8988T (cell line): ENCODE measurements around the gene HES3.

Source experiments
- DNase-seq: peaks from one replicate; pipeline ENCODE4 v3.0.0; 2011

HES3 gene

GRCh38 chr1:6281511-6282402 is 37.8 kb downstream of the HES3 start:
- no peak for DNase-seq

DNA sequence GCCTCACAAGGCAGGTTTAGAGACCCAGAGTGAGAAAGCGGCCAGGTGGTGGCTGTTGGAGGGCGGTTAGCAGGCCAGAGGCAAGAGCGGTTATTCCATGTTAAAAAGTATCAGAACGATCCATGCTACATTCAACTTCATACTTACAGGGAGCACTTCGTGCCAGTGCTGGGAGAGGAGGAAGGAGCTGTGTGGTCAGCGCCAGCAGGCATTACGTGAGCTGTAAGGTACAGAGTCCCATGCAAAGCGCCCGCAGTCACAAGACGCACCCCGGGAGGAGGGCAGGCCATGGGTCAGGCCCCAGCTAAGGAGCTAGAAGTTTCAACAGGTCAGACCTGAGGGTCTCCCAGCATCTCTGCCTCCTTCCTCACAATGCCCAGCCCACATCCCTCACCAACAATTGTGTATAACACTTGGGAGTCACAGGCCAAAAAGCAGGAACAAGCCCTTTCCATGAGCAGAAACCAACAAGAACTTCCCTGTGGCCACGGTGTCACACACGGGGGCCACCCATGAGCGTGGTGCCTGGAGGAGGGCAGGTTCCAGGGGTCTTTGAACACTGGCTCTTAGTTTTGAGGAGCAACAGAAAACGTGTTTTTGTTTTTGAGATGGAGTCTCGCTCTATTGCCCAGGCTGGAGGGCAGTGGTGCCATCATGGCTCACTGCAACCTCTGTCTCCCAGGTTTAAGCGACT is 38.7 kb downstream of the HES3 start:
- DNase-seq: no peak

GRCh38 chr1:6285336-6285735 is 41.4 kb downstream of the HES3 start:
- no peak for DNase-seq

- no peak for DNase-seq
Observed at GRCh38 chr1:6286266-6286665, 42.3 kb downstream of the HES3 start.

DNA sequence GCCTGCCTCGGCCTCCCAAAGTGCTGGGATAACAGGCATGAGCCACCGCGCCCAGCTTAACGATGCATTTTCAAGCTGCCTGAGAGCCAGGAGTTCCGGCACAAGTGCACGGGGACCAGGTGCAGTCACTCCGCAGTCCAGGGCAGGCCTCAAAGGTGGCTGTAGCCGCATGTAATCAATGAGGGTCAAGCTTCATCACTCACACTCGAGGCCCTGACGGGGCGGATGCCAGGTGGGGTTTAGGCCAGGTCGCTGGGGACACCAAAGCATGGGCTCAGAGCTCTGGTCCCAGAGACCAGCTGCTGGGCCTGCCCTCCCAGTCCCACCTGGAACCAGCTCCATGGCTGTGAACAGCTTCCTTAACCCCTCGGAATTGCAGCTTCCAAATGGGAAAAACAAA is 43.0 kb downstream of the HES3 start:
- no peak for DNase-seq

DNA sequence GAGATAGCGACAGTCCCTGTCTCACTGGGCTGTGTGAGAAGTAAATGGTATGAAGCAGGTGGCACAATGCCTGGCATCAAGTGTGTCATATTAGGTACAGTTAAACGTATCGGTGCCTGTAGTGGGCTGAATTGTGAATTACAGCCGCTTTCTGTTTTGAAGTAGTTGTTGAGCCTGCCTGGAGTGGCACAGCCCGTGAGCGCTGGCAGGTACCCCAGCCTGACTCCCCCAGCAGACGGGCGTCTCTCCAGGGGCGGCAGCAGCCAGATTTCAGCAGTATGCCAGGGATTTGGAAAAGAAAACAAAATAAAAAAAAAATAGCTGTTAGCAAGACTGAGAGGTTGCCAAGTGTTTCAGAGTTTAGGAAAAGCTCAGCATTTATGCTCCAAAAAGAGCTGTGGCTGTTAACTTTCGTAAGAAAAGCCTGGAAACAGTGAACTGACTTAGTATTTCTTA is 43.5 kb downstream of the HES3 start:
- DNase-seq: no peak

DNA sequence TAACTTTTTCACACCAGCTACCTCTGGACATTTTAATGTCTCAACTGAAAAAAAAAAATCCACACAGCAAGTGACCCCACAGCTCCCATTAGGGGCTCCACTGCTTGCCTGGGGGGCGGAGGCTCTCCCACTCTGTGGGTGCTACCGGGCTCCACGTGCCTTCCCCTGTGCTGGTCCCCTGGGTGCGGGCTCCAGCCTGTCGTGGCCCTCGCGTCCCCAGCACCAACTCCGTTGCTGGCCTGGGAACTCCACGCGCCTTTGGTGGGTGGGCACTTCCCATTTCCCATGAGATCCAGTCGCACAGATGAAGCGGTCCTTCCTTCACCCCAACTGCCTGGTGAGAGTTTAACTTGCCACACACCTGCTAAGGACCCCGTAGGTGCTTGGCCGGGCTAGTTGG is 44.0 kb downstream of the HES3 start:
- no peak for DNase-seq

GRCh38 chr1:6288665-6289064 is 44.7 kb downstream of the HES3 start:
- DNase-seq: no peak

- no peak for DNase-seq
Observed at GRCh38 chr1:6292102-6292501, 48.1 kb downstream of the HES3 start.

DNA sequence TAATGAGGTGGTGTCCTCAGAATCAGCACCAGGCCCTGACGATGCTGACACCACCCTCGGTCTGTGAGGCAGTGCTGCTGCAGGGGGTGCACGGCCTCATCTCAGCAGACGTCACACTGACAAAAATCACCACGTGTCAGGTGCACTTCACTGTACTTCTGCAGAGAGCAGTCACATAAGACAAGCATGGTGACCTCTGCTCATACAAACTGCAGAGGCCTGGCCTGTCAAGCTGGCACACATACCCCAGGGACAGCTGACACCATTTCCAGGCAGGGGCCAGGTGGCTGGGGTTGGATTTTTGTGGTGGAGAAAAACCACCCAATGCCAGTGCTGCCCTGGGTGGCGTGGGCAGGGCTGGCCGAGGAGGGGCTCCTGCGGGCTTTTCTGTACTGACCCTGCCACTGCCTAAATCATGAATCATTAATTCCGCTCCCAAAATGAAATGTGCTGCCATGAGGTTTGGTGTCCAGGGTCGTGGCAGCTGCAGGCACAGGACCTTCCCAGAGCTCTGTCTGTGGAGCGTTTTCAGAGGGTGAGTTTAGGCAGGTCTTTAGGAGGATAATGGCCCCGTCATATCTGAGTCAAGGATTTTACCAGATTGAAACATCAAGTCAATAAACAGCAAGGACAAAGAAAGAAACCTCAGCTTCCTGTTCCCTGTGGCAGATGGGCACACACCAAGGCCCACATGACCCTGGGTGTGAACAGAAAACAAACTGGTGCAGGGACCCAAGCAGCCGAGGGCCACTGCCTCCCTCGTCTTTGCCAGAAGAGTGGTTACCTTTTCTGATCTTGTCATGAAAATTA is 50.3 kb downstream of the HES3 start:
- DNase-seq: no peak

- DNase-seq: no peak
Observed at GRCh38 chr1:6294890-6295556, 51.0 kb downstream of the HES3 start.
